Tibial nerve (tissue), 4 donors: ENCODE data around the gene TKT. TPM values are rescaled to one million over a fixed set of nuclear protein-coding genes. Genes with fewer than 3 reads are reported as not detected.
A peak's percentile ranks its signal among the peaks of the same experiment; 100 is the strongest.

Source experiments
- DNase-seq, 2 donors: peaks; one replicate each; pipeline ENCODE4 v3.0.0-alpha.2; 2019; ENCODE audit warnings: low spot score in 2 of 2
- H3K27ac ChIP-seq, 4 donors: fragments of 200-600 bp; sonication (generic) in 3 of 4; one replicate each; pipeline ENCODE4 v1.5.1; 2017 to 2019; ENCODE audit warnings: mild to moderate bottlenecking in 1 of 4
- H3K27me3 ChIP-seq, 2 donors: fragments of 200-600 bp; sonication (generic) in 1 of 2; one replicate each; pipeline versions ENCODE4 v1.5.1 to v1.6.0; 2017 to 2019
- H3K36me3 ChIP-seq, 3 donors: fragments of 200-600 bp; sonication (generic); one replicate each; pipeline ENCODE4 v1.5.1; 2018 to 2019
- H3K4me1 ChIP-seq, 4 donors: fragments of 200-600 bp; sonication (generic) in 3 of 4; one replicate each; pipeline ENCODE4 v1.5.1; 2017 to 2019
- H3K4me3 ChIP-seq, 4 donors: fragments of 200-600 bp; sonication (generic) in 3 of 4; one replicate each; pipeline ENCODE4 v1.5.1; 2017 to 2019; ENCODE audit warnings: mild to moderate bottlenecking in 1 of 4, moderate library complexity in 1 of 4
- H3K9me3 ChIP-seq, 4 donors: fragments of 200-600 bp; sonication (generic) in 3 of 4; one replicate each; pipeline ENCODE4 v1.5.1; 2017 to 2019
- CTCF ChIP-seq, 5 experiments: fragments of 200-600 bp in 3 of 5; fragments of 450-650 bp in 2 of 5; sonication (generic) in 3 of 5; IDR thresholded peaks; one replicate each; pipeline ENCODE4 v1.5.1; 2016 to 2019; ENCODE audit warnings: antibody characterized with exemption in 5 of 5, mild to moderate bottlenecking in 3 of 5, moderate library complexity in 2 of 5
- EP300 ChIP-seq, 2 donors: sonication (generic); formaldehyde crosslinking; IDR thresholded peaks; one replicate each; pipeline ENCODE4 v1.6.1; 2017; ENCODE audit warnings: antibody characterized with exemption in 2 of 2, mild to moderate bottlenecking in 1 of 2
- POLR2A ChIP-seq, 2 donors: fragments of 450-650 bp; IDR thresholded peaks; one replicate each; pipeline ENCODE4 v1.6.1; 2017; ENCODE audit warnings: antibody characterized with exemption in 2 of 2, mild to moderate bottlenecking in 2 of 2, moderate library complexity in 2 of 2
- whole genome bisulfite sequencing, 2 donors: methylation state at CpG; one replicate each; pipeline ENCODE4 v1.1.5; 2018; 5-methylcytosine and 5-hydroxymethylcytosine counted together
- total RNA-seq, 4 donors: library from RNA; depleted of rRNA; stranded (reverse); fragments of >200 nt; gene quantifications; one replicate each; pipeline ENCODE4 v1.1.0, GENCODE V29; 2016

TKT gene
- total RNA-seq, 4 donors from 2014 or later = 156 to 224 (median 208) TPM

- WGBS, 2 donors = 60 to 64% methylated on average over 3 of the region's 3 CpGs
- TF ChIP-seq CTCF (IDR thresholded peaks at IDR 0.05) (no peak), POLR2A (IDR thresholded peaks at IDR 0.05) (no peak), EP300 (IDR thresholded peaks at IDR 0.05) (no peak)
- no peak overlapping the region for H3K27ac ChIP-seq
- DNase-seq = no peak
- H3K27me3 ChIP-seq = no peaks in the 10 kb centered on the region
- H3K4me3 ChIP-seq = no peak overlapping the region
- no peaks in the 10 kb centered on the region for H3K9me3 ChIP-seq
- no peaks in the 10 kb centered on the region for H3K36me3 ChIP-seq
- H3K4me1 ChIP-seq = peaks cover 0 to 13% (median 0%) of the 10 kb centered on the region in 4 donors
Observed at GRCh38 chr3:53199834-53200233, 56.0 kb downstream of the TKT start.

GRCh38 chr3:53198996-53199395 is 56.8 kb downstream of the TKT start:
- TF ChIP-seq POLR2A (IDR thresholded peaks at IDR 0.05) = no peak
- TF ChIP-seq EP300 (IDR thresholded peaks at IDR 0.05) = no peak
- TF ChIP-seq CTCF (IDR thresholded peaks at IDR 0.05) = no peak
- Histone ChIP-seq H3K36me3 (no peaks in the 10 kb centered on the region), H3K4me3 (no peak overlapping the region), H3K9me3 (no peaks in the 10 kb centered on the region), H3K4me1 (peaks cover 0 to 21% (median 1%) of the 10 kb centered on the region in 4 donors), H3K27ac (no peak overlapping the region), H3K27me3 (no peaks in the 10 kb centered on the region)
- 83 to 88% methylated on average over 7 of the region's 7 CpGs for WGBS, 2 donors
- no peak for DNase-seq

DNA sequence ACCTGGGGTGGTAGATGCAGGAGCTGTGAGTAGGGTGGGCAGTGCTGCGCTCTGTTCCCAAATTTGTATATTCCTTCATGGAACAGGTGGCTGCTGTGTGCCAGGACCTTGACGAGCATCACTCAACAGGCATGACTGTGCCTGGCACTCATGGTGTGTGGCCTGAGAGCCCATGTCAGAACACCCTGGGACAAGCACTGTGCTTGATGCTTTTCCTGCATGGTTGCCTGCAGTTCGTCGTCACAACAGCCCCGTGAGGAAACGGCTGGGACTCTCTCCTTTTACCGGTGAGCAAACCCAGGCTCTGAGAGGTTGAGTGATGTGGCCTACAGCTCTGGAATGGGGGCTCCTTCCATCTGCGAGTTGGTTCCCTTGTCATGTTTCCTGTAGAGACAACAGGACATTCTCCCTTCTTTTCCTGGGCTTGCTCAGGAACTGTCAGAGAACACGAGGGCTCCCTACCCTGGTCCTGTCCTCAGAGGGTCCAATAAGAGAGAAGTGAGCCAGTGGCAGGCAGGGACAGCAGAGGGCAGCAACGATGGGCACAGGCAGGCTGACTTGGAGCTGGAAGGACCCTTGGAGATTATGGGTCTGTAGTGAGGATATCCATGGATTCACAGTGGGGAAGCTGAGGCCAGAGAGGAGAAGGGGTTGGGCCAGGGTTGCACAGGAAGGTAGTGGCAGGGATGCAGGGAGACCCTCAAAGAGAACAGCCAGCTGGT is 57.4 kb downstream of the TKT start:
- TF ChIP-seq EP300 (IDR thresholded peaks at IDR 0.05) (no peak), CTCF (IDR thresholded peaks at IDR 0.05) (no peak), POLR2A (IDR thresholded peaks at IDR 0.05) (no peak)
- H3K36me3 ChIP-seq = peaks cover 0 to 1% (median 0%) of the 10 kb centered on the region in 3 donors
- no peak overlapping the region for H3K4me3 ChIP-seq
- H3K9me3 ChIP-seq = no peaks in the 10 kb centered on the region
- no peak for DNase-seq
- no peak overlapping the region for H3K27ac ChIP-seq
- H3K4me1 ChIP-seq = peaks cover 0 to 27% (median 4%) of the 10 kb centered on the region in 4 donors
- no peaks in the 10 kb centered on the region for H3K27me3 ChIP-seq
- WGBS, 2 donors = 55 to 62% methylated on average over 10 of the region's 10 CpGs

DNA sequence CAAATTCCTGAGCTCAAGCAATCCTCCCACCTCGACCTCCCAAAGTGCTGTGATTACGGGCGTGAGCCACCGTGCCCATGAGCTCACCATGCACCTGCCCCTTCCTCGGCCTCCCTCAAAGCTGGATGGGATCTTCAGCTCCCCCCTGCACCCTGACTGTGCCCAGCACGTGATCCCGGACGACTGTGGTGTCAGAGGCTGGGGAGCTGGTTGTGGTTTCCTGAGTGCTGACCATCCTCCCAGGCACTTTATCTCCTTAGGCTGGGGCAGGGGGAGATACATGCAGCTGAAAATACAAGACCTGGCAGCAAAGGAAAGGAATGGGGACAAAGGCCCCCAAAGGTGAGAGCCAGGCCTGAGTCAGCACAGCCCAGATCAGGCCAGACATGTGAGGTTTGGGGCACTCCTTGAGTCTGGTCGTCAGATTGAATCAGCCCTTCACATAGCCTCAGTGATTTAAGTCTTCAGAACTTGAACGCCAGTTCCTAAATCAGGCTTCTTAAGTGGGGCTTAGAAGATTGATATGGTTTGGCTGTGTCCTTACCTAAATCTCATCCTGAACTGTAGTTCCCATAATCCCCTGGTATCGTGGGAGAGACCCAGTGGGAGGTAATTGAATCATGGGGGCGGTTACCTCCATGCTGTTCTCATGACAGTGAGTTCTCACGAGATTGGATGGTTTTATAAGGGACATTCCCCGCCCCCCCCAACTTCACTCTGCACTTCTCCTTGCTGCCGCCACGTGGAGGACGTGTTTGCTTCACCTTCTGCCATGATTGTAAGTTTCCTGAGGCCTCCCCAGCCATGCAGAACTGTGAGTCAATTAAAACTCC is 59.0 kb downstream of the TKT start:
- Histone ChIP-seq H3K4me1 (peaks cover 0 to 33% (median 5%) of the 10 kb centered on the region in 4 donors), H3K27ac (no peak overlapping the region), H3K36me3 (peaks cover 0 to 17% (median 0%) of the 10 kb centered on the region in 3 donors), H3K9me3 (no peaks in the 10 kb centered on the region), H3K4me3 (no peak overlapping the region), H3K27me3 (no peaks in the 10 kb centered on the region)
- WGBS, 2 donors = 58 to 61% methylated on average over 15 to 17 of the region's 17 CpGs
- DNase-seq = peak in 1 of 2 donors; percentile 29
- TF ChIP-seq EP300 (IDR thresholded peaks at IDR 0.05) (no peak), CTCF (IDR thresholded peaks at IDR 0.05) (peak in 1 of 5 experiments; percentile 12)
